Spleen (tissue), 7 donors: Measurements from ENCODE around the gene SH2D3C.

ENCODE experiments used
- POLR2A ChIP-seq, 3 donors: fragments of 450-650 bp; IDR thresholded peaks; one replicate each; pipeline ENCODE4 v1.5.1; 2017; ENCODE audit warnings: antibody characterized with exemption in 3 of 3, mild to moderate bottlenecking in 1 of 3
- TF ChIP-seq, protein P1 (sequence below), 11 experiments: fragments of 200-600 bp in 7 of 11; fragments of 450-650 bp in 4 of 11; sonication (generic) in 4 of 11; IDR thresholded peaks in 8 of 11; conservative IDR thresholded peaks in 3 of 11; 1 replicate in 7 of 11; 2 replicates in 4 of 11; pipeline versions ENCODE4 v1.4.0 to v1.8.0; 2016 to 2021; ENCODE audit warnings: antibody characterized with exemption in 11 of 11, inconsistent platforms in 4 of 11, mild to moderate bottlenecking in 1 of 11
- donor health status: DM: no; HTN: no; CAD: no; lungs with moderate emphysema.
- donor health status: DM: no; HTN: no; CAD: no.
- donor health status: DM: no; HTN: no; CAD: no.

DNA sequence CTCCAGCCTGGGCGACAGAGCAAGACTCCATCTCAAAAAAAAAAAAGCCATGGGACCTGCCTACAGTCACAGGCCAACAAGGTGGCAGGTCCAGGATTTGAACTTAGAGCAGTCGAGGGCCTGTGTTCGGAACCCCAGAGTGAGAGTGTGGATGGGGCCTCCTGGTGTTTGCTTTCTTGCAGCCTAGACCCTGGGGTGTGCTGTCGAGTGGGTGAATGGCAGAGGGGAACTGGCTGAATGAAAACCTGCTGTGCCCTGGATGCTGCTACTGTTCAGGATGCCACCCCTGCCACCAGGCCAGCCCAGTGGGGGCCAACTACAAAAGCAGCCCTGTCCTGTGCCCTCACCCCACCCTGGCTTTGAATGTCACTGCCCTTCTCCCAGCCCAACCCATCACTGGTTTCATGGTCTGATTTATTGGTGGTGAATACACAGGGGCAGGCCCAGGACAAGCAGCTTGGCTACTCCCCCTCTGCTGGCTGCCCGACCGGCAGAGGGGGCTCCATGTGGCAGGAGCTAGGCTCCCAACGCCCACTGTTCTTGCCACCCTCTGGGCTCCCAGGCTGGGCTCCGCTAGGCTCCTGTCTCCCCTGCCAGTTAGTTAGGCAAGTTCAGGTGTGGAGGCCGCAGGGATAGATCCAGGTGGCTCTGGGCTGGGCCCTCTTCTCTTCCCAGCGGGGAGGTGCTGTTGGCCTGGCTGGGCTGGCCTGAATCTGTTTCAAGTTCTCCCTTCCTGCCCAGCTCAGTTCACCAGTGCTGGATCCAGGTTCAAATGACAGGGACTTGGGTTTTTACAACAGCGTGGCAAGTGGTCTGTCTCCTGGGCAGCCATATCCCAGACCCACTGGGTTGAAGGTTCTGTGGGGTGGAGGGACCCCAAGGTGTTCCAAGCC is 36.4 kb upstream of the SH2D3C start:
- TF ChIP-seq, protein P1, sequence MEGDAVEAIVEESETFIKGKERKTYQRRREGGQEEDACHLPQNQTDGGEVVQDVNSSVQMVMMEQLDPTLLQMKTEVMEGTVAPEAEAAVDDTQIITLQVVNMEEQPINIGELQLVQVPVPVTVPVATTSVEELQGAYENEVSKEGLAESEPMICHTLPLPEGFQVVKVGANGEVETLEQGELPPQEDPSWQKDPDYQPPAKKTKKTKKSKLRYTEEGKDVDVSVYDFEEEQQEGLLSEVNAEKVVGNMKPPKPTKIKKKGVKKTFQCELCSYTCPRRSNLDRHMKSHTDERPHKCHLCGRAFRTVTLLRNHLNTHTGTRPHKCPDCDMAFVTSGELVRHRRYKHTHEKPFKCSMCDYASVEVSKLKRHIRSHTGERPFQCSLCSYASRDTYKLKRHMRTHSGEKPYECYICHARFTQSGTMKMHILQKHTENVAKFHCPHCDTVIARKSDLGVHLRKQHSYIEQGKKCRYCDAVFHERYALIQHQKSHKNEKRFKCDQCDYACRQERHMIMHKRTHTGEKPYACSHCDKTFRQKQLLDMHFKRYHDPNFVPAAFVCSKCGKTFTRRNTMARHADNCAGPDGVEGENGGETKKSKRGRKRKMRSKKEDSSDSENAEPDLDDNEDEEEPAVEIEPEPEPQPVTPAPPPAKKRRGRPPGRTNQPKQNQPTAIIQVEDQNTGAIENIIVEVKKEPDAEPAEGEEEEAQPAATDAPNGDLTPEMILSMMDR (IDR thresholded peaks at IDR 0.05 in 8 of 11, conservative IDR thresholded peaks at IDR 0.05 in 3 of 11) = no peak
- TF ChIP-seq POLR2A (IDR thresholded peaks at IDR 0.05) = no peak
